OCI-LY7 (cell line): ENCODE results near the gene ZDBF2. TPM values are rescaled to one million over a fixed set of nuclear protein-coding genes. Genes with fewer than 3 reads are reported as not detected.

Experiments
- BruUV-seq: library from RNA; stranded (reverse); fragments of 400-500 nt; replicated peaks from 2 replicates; lab custom pipeline; 2021; lab: Mats Ljungman, UMichigan
- CTCF ChIA-PET: fragments of 300-600 bp; sonication (Branson Sonifier 250); formaldehyde crosslinking; loops from one replicate; lab custom pipeline; 2022; ENCODE audit warnings: antibody characterized with exemption; ENCODE audit not compliant: unreplicated experiment; lab: Charles Lee
- POLR2A ChIA-PET: fragments of 300-600 bp; sonication (Branson Sonifier 250); formaldehyde crosslinking; loops from one replicate; lab custom pipeline; 2022; ENCODE audit warnings: antibody characterized with exemption; lab: Charles Lee
- DNase-seq: peaks from one replicate; pipeline ENCODE4 v3.0.0-alpha.2; 2015; ENCODE audit warnings: low spot score
- H2AFZ ChIP-seq: fragments of 200-600 bp; sonication (generic), shearing (Covaris generic); 2 replicates; pipeline ENCODE4 v1.6.1; 2014; ENCODE audit warnings: mild to moderate bottlenecking, antibody characterized with exemption, low read length, moderate library complexity
- H3K27ac ChIP-seq: fragments of 200-600 bp; sonication (generic); 2 replicates; pipeline ENCODE4 v1.5.1; 2014; ENCODE audit warnings: mixed run types, low read depth, mild to moderate bottlenecking, moderate library complexity, low read length, inconsistent platforms; ENCODE audit not compliant: poor library complexity, severe bottlenecking
- H3K36me3 ChIP-seq: fragments of 200-600 bp; sonication (generic); 2 replicates; pipeline ENCODE4 v1.6.1; 2014; ENCODE audit warnings: mild to moderate bottlenecking, antibody characterized with exemption, low read length, moderate library complexity, mixed read lengths; ENCODE audit not compliant: insufficient read depth
- H3K4me1 ChIP-seq: fragments of 200-600 bp; sonication (generic); 2 replicates; pipeline ENCODE4 v1.5.1; 2014; ENCODE audit warnings: mild to moderate bottlenecking, low read length; ENCODE audit not compliant: insufficient read depth, poor library complexity, severe bottlenecking
- H3K4me2 ChIP-seq: fragments of 200-600 bp; sonication (generic); 2 replicates; pipeline ENCODE4 v1.6.1; 2014; ENCODE audit warnings: mild to moderate bottlenecking, low read length
- H3K4me3 ChIP-seq: fragments of 200-600 bp; sonication (generic); 2 replicates; pipeline ENCODE4 v1.5.1; 2014; ENCODE audit warnings: mild to moderate bottlenecking, low read depth, low read length; ENCODE audit not compliant: poor library complexity, severe bottlenecking
- H3K79me2 ChIP-seq: fragments of 200-600 bp; sonication (generic); 2 replicates; pipeline ENCODE4 v1.6.1; 2016; ENCODE audit warnings: low read depth, mild to moderate bottlenecking, low read length, moderate library complexity, mixed read lengths; ENCODE audit not compliant: insufficient read depth
- H3K9me2 ChIP-seq: fragments of 200-600 bp; sonication (generic); 2 replicates; pipeline ENCODE4 v1.6.1; 2016; ENCODE audit warnings: mild to moderate bottlenecking, low read length, mixed read lengths; ENCODE audit not compliant: insufficient read depth
- H3K9me3 ChIP-seq: fragments of 200-600 bp; sonication (generic); 2 replicates; pipeline ENCODE4 v1.6.1; 2014; ENCODE audit warnings: mild to moderate bottlenecking, mixed run types, low read length, mixed read lengths
- H4K20me1 ChIP-seq: fragments of 200-600 bp; sonication (generic); 2 replicates; pipeline ENCODE4 v1.6.1; 2014; ENCODE audit warnings: mild to moderate bottlenecking, antibody characterized with exemption, low read length, moderate library complexity, mixed read lengths; ENCODE audit not compliant: insufficient read depth
- EZH2phosphoT487 ChIP-seq: fragments of 200-600 bp; sonication (generic); IDR thresholded peaks from 2 replicates; pipeline ENCODE4 v1.6.1; 2018; ENCODE audit warnings: low read depth, borderline replicate concordance, mild to moderate bottlenecking, mixed run types, antibody characterized with exemption, low read length, moderate library complexity, mixed read lengths
- intact Hi-C: fragments of 100-400 bp; cut with micrococcal nuclease; formaldehyde crosslinking; loops from one replicate; pipeline ENCODE4 v1.10.0; 2022; ENCODE audit not compliant: unreplicated experiment
- total RNA-seq, 2 experiments: library from RNA; depleted of rRNA in 1 of 2; stranded (reverse); fragments of >200 nt in 1 of 2; shearing (Covaris generic) in 1 of 2; gene quantifications; 2 replicates each; pipeline ENCODE4 v1.2.3, GENCODE V29; 2014 to 2022
- TF ChIP-seq, protein P1 (sequence below): fragments of 200-600 bp; sonication (generic); conservative IDR thresholded peaks from 2 replicates; pipeline ENCODE4 v1.5.1; 2014; ENCODE audit warnings: mild to moderate bottlenecking, antibody characterized with exemption, low read length, moderate library complexity, mixed read lengths

ZDBF2 gene
- total RNA-seq, 2 experiments from 2014 or later = 13.9 to 44.3 TPM

GRCh38 chr2:206229642-206230041 is 44.8 kb upstream of the ZDBF2 start:
- Histone ChIP-seq H3K4me3 (no peak overlapping the region), H3K9me3 (no peaks in the 10 kb centered on the region), H3K9me2 (no peaks in the 10 kb centered on the region), H3K27ac (no peak overlapping the region), H3K79me2 (no peaks in the 10 kb centered on the region), H2AFZ (no peak overlapping the region), H3K4me2 (no peak overlapping the region), H3K36me3 (no peaks in the 10 kb centered on the region), H3K4me1 (no peaks in the 10 kb centered on the region), H4K20me1 (no peaks in the 10 kb centered on the region)
- intact Hi-C loops = no loop called here
- ChIA-PET POLR2A (interaction anchor here (0.6 kb wide), 1 partner anchor 43 kb away, joined by 3 read pairs; no protein-coding TSS in a partner anchor), CTCF (interaction anchor here (0.9 kb wide), 1 partner anchor 16 kb away, joined by 3 read pairs; no protein-coding TSS in a partner anchor)
- DNase-seq = no peak
- TF ChIP-seq EZH2phosphoT487 = no peak
- TF ChIP-seq, protein P1, sequence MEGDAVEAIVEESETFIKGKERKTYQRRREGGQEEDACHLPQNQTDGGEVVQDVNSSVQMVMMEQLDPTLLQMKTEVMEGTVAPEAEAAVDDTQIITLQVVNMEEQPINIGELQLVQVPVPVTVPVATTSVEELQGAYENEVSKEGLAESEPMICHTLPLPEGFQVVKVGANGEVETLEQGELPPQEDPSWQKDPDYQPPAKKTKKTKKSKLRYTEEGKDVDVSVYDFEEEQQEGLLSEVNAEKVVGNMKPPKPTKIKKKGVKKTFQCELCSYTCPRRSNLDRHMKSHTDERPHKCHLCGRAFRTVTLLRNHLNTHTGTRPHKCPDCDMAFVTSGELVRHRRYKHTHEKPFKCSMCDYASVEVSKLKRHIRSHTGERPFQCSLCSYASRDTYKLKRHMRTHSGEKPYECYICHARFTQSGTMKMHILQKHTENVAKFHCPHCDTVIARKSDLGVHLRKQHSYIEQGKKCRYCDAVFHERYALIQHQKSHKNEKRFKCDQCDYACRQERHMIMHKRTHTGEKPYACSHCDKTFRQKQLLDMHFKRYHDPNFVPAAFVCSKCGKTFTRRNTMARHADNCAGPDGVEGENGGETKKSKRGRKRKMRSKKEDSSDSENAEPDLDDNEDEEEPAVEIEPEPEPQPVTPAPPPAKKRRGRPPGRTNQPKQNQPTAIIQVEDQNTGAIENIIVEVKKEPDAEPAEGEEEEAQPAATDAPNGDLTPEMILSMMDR = no peak
- no TSS peak for BruUV-seq

DNA sequence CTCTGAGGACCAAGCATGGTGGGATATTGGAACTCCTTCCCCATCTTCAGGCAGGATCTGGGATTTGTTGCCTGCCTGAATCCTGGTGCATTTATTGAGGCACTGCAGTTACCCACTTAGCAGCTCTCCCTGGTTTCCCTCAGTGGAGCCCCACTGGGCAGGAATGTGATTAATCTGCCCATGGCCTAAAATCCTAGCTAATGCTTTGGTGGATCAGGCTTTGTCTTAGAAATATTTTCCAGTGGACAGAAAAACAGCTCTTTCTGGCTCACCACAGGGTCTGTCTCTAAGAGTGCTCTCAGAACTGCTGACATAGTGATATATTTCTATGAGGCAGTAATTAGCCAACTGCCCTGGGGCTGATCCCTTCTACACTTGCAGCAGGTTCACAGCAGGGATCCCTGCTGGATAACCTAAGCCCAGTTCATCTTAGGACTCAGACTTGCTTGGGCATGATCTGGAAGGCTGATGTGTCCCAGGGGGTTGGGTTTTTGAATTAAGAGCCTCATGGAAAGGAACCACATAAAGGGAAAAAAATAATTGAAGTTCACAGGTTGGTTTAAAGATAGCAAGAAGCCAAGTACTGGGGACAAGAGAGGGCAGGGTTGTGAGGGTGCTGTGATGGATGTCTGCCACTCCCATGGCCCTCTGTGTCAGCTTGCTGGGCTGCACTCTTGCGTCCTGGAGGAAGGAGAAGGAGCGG is 44.3 kb upstream of the ZDBF2 start:
- Histone ChIP-seq H3K4me1 (no peaks in the 10 kb centered on the region), H3K27ac (no peak overlapping the region), H4K20me1 (no peaks in the 10 kb centered on the region), H3K4me2 (no peak overlapping the region), H3K4me3 (no peak overlapping the region), H3K9me3 (no peaks in the 10 kb centered on the region), H2AFZ (no peak overlapping the region), H3K36me3 (no peaks in the 10 kb centered on the region), H3K79me2 (no peaks in the 10 kb centered on the region), H3K9me2 (no peaks in the 10 kb centered on the region)
- no peak for DNase-seq
- intact Hi-C loops = no loop called here
- TF ChIP-seq, protein P1 = no peak
- TF ChIP-seq EZH2phosphoT487 = no peak
- ChIA-PET CTCF (interaction anchor here (0.9 kb wide), 1 partner anchor 16 kb away, joined by 3 read pairs; no protein-coding TSS in a partner anchor), POLR2A (interaction anchor here (0.6 kb wide), 1 partner anchor 43 kb away, joined by 3 read pairs; no protein-coding TSS in a partner anchor)
- no TSS peak for BruUV-seq
